ENCODE measurements around the gene PALM3. TPM values are rescaled to one million over a fixed set of nuclear protein-coding genes. Genes with fewer than 3 reads are reported as not detected.

The PALM3 gene
- total RNA-seq, 1 experiment from 2014 or later = 3.3 TPM

- H3K9me3 ChIP-seq (ENCODE audit: control insufficient read depth in 1 of 2, insufficient read depth in 1 of 2, low read depth in 1 of 2, low read length in 2 of 2) = no peaks in the 10 kb centered on the region
- DNase-seq (ENCODE audit: low read depth, low spot score) (no peak), ATAC-seq (no peak)
- no peak overlapping the region for H3K9ac ChIP-seq (ENCODE audit: low read length)
- TF ChIP-seq TCF7L2 (IDR thresholded peaks at IDR 0.05; ENCODE audit: borderline replicate concordance, extremely low read depth, insufficient read depth, insufficient read length) (no peak), ZNF274 (IDR thresholded peaks at IDR 0.05; ENCODE audit: low read depth, low read length) (no peak), ZBTB33 (IDR thresholded peaks at IDR 0.05; ENCODE audit: extremely low read depth, insufficient replicate concordance, low read length) (no peak), EGR1 (IDR thresholded peaks at IDR 0.05; ENCODE audit: low read depth) (no peak), CTCF (IDR thresholded peaks at IDR 0.05 in 2 of 3, conservative IDR thresholded peaks at IDR 0.05 in 1 of 3; ENCODE audit: borderline replicate concordance in 1 of 3, insufficient read depth in 1 of 3, low read depth in 2 of 3, low read length in 2 of 3) (no peak), ZFX (IDR thresholded peaks at IDR 0.05) (no peak), CEBPB (IDR thresholded peaks at IDR 0.05; ENCODE audit: low read depth) (no peak), JUND (IDR thresholded peaks at IDR 0.05) (no peak), CBX3 (IDR thresholded peaks at IDR 0.05; ENCODE audit: low read depth) (no peak), YY1 (IDR thresholded peaks at IDR 0.05; ENCODE audit: extremely low read depth, insufficient replicate concordance, low read depth, low read length) (no peak), POLR2AphosphoS5 (IDR thresholded peaks at IDR 0.05; ENCODE audit: low read depth, low read length) (no peak), SRF (IDR thresholded peaks at IDR 0.05; ENCODE audit: low read depth) (no peak)
- H3K36me3 ChIP-seq (ENCODE audit: control insufficient read depth in 1 of 2, insufficient read depth in 2 of 2, low read length in 2 of 2) = no peaks in the 10 kb centered on the region
- no peak overlapping the region for H3K27ac ChIP-seq (ENCODE audit: low read depth, low read length)
- intact Hi-C loops (cut with micrococcal nuclease) = no loop called here
- no TSS peak for BruUV-seq (replicated peaks)
- ChIA-PET RAD21 (ENCODE audit: low non-redundant PET in 1 of 2, low total read pairs in 2 of 2, uncharacterized antibody in 2 of 2, unreplicated experiment in 2 of 2) (no interaction called here), POLR2A (no interaction called here), CTCF (no interaction called here)
- H3K4me2 ChIP-seq (ENCODE audit: low read length) = no peak overlapping the region
- no peaks in the 10 kb centered on the region for H3K79me2 ChIP-seq (ENCODE audit: insufficient read depth, low read length)
- no peaks in the 10 kb centered on the region for H3K9me2 ChIP-seq (ENCODE audit: insufficient read depth)
- H3K27me3 ChIP-seq (ENCODE audit: insufficient read depth, low read length) = no peaks in the 10 kb centered on the region
- no peaks in the 10 kb centered on the region for H4K20me1 ChIP-seq (ENCODE audit: insufficient read depth)
- peaks cover 22 to 30% of the 10 kb centered on the region in 2 experiments for H3K4me1 ChIP-seq (ENCODE audit: control insufficient read depth in 1 of 2, insufficient read depth in 2 of 2, low read length in 2 of 2)
- no peak overlapping the region for H2AFZ ChIP-seq (ENCODE audit: low read depth, low read length, poor library complexity, severe bottlenecking)
- no peak overlapping the region for H3K4me3 ChIP-seq (replicated peaks in 1 of 2; ENCODE audit: low read depth in 1 of 2, low read length in 2 of 2)
These were observed 631 bp upstream of the PALM3 start for GRCh38 chr19:14062558-14062855.

Measured in HCT116 (cell line).